NCI-H2107 treated with DMSO at 0.1 percent for 48 hours (cell line): ENCODE results near the gene TBC1D20.
"Not testable (repeated sequence)": the region's sequence is repeated elsewhere in the genome, so short reads cannot be mapped to it uniquely, and the experiment has no call there.

Experiments
- DNase-seq: peaks from one replicate; lab custom pipeline; 2025; ENCODE audit not compliant: unreplicated experiment; lab: John Stamatoyannopoulos, UW

The TBC1D20 gene, protein sequence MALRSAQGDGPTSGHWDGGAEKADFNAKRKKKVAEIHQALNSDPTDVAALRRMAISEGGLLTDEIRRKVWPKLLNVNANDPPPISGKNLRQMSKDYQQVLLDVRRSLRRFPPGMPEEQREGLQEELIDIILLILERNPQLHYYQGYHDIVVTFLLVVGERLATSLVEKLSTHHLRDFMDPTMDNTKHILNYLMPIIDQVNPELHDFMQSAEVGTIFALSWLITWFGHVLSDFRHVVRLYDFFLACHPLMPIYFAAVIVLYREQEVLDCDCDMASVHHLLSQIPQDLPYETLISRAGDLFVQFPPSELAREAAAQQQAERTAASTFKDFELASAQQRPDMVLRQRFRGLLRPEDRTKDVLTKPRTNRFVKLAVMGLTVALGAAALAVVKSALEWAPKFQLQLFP

DNA sequence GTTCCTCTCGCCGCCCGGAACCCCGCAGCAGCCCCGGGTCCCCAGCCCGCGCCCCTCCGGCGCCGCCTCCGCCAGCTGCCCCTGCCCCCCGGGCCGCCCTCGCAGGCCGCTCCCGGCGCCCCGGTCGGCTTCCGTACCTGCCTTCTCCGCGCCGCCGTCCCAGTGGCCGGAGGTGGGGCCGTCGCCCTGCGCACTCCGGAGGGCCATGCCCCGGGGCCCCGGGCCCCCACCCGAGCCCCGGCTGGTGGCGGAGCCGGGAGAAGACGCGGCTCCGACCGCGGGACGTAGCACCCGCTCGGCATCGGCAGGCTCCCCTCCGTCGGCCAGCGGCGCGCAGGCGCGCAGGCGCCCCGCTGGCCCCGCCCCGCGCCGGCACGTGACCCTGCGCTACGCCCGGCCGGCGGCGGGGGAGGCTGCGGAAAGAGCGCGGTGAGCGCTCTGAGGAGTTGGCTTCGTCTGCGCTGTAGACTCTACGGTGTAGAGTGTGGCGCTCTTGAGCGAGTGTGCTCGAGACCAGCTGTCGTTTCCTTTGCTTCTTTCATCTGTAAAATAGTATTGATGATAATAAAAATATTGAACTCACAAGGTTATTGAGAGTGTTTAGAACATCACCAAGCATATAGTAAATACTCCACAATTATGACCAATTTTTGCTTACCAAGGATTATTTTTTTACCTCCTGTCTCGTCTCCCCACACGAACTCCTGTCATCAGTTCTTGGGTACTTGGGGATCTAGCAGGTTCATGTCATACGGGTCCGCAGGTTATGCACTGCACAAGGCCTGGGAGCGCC is at the start of gene TBC1D20:
Gene TBC1D20 (minus strand): TSS at position 335 of the 793 bp plus-strand sequence. CDS start 128 bp downstream, at position 207.
- DNase-seq = peak; percentile 41

GRCh38 chr20:510328-511057 is 48.2 kb upstream of the TBC1D20 start:
- not testable (repeated sequence) for DNase-seq

GRCh38 chr20:508364-508787 is 46.0 kb upstream of the TBC1D20 start:
- not testable (repeated sequence) for DNase-seq

DNA sequence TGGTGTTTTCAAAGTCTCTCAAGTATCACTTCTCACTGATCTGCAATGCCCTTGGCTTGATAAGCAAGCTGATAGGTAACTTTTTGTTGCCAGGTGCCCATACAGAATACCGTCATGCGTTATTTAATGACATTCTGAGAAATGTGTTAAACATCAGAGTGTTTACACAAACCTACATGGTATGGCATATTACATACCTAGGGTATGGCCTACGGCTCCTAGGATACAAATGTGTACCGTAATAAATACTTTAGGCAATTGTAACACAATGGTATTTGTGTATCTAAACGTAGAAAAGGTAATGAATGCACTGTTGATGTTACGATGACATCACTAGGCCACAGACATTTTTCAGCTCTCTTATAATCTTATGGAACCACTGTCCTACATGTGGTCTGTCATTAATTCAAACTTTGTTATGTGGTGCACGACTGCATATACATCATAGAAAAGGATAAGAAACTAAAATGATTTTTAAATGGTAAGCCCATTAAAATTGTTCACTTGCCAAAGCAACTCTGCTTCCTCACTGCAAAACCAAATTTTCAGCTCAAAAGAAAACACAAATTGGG is 45.5 kb upstream of the TBC1D20 start:
- DNase-seq = no peak

DNA sequence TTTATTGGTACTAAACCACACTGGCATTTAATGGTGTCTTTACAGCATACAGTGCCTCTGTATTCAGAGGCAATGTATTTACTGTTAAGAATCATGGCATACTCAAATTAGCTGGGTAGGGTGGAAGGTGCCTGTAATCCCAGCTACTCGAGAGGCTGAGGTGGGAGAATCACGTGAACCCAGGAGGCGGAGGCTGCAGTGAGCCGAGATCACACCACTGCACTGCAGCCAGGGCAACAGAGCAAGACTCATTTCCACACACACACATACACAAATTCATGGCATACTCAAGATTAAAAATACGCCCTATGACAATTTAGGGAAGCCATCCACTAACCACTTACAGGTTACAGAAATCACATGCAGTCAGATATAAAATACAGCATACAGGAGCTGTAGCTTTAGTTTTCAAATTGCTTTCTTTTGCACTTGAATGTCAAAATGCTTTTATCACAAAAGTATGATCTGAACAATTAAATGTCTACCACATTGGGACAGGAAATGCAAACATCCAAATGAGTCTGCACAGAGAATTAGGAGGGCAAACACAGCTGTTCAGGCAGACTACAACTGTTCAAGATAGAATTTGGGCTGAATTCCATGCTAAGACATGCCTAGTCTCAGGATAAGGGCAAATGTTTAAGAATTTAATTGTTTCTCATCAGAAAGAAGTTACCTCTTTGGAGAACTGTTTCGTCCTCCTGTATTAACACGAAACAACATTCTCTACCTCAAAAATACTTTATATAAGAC is 44.8 kb upstream of the TBC1D20 start:
- DNase-seq = no peak

- DNase-seq = no peak
These were observed 42.3 kb upstream of the TBC1D20 start for GRCh38 chr20:504632-505075.

GRCh38 chr20:503048-503737 is 40.9 kb upstream of the TBC1D20 start:
- no peak for DNase-seq

DNA sequence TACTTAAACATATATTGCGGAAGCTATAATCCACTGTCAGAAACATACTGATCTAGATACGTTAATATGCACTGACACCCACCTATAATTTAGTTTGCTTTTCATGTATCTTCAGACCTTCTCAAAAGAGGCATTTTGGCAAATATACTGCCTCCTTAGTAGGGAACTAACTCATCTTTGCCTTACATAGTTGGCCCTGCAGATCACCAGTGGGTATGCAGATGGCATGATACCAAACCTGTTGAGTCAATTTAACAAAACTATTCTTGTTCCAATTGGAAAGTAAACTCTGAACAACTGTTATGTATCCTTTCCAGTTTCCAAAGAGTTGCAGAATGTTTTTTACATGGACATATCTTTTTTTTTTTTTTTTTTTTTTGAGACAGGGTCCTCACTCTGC is 35.6 kb upstream of the TBC1D20 start:
- no peak for DNase-seq

GRCh38 chr20:496126-496696 is 33.9 kb upstream of the TBC1D20 start:
- no peak for DNase-seq

- DNase-seq = no peak
These were observed 29.8 kb upstream of the TBC1D20 start for GRCh38 chr20:492159-492558.

- DNase-seq = no peak
These were observed 25.3 kb upstream of the TBC1D20 start for GRCh38 chr20:487655-488054.

- no peak for DNase-seq
These were observed 21.7 kb upstream of the TBC1D20 start for GRCh38 chr20:483815-484644.

GRCh38 chr20:481167-481566 is 18.8 kb upstream of the TBC1D20 start:
- DNase-seq = no peak

DNA sequence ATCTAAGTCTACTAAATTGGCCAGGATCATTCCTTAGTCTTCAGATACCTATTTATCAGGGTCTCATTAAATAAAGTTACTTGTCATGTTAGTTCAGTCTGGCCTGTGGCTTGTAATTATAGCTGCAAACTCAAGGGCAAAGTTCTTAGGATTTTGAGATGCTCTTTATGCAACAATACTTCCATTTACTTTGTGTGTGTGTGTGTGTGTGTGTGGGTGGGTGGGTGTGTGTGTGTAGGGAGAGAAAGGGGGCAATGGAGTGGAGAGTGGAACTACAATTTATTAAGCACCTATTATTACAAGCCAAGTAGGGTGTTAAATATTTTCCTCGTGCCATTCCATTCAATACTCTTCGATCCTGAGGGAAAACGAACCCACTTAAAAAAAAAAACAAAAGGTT is 17.7 kb upstream of the TBC1D20 start:
- DNase-seq = no peak

DNA sequence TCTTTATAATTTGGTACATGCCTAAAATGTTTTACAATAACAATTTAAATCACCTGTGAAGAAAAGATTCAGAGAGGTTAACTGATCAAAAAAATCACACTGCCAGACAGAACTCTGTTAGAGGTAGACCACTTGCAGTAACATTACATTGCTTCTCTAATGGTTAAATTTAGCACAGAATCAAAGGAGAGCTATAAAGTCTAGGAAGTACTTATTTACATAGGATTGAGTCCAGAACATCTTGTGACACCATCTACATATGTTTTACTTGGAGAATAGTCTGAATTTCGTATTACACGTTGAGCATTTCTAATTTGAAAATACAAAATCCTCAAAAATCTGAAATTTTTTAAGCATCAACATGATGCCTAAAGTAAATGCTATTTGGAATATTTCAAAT is 17.2 kb upstream of the TBC1D20 start:
- DNase-seq = no peak

DNA sequence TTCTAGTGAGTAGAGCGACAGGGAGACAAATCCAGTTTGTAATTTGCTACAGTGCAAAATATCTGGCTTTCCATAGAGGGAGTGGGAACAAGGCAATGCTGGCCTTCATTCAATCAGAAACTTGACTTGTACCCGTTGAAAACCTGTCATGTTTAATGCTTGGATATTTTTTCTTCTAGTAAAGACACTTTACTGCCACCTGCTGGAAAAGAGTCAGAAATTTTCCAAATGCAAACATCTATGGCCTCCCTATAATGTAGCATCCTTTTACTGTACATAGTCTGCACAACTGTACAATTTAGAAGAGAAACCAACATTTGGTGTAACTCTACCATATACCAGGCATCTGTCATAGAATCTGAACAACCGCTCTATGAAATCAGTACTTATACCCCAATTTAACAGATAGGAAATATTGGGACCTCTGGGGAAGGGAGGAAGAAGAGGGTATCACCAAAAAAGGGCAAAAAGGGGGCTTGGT is 16.7 kb upstream of the TBC1D20 start:
- peak; percentile 5 for DNase-seq

DNA sequence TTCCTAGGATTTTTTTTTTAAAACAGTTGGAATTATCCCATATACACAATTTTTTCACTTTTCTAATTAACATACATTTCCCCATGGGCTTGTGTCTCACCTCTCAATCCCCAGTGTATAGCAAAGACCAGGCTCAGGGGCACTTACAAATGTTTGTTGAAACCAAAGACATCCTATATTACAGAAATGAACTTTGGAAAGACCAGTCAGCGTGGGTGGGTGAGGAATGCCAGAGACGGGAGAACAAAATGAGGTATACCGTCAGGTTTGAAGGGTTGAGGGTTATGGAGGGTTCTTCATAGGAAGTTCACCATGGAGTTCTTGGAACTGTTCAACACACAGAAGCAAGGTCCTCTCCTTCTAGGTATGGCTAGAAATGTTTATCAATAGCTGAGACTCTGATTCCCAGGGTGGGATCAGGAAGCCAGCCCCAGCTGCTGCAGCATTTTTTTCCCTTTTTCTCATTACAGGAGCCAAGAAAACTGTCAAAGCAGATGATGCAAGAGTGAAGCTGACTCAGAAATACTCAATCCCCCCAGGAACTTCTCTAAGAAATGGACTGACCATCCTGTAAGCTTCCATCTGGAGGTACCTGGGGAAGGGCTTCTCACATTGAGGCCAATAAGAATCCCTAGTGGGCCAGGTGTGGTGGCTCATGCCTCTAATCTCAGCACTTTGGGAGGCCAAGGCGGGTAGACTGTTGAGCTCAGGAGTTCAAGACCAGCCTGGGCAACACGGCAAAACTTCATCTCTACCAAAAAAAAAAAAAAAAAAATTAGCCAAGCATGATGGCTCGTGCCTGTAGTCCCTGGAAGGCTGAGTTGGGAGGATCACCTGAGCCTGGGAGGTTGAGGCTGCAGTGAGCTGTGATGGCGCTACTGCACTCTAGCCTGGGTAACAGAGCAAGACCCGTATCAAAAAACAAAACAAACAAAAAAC is 15.9 kb upstream of the TBC1D20 start:
- no peak for DNase-seq
